ENCODE measurements around the gene NR1H4.

Gene NR1H4

GRCh38 chr12:100439797-100440196 is 33.9 kb upstream of the NR1H4 start:
- TF ChIP-seq CTCF (conservative IDR thresholded peaks at IDR 0.05) = no peak
- no peak overlapping the region for H3K27ac ChIP-seq

GRCh38 chr12:100442403-100442802 is 31.3 kb upstream of the NR1H4 start:
- no peak for TF ChIP-seq CTCF (conservative IDR thresholded peaks at IDR 0.05)
- H3K27ac ChIP-seq = no peak overlapping the region

- TF ChIP-seq CTCF (conservative IDR thresholded peaks at IDR 0.05) = no peak
- H3K27ac ChIP-seq = no peak overlapping the region
Observed at GRCh38 chr12:100443434-100443833, 30.2 kb upstream of the NR1H4 start.

DNA sequence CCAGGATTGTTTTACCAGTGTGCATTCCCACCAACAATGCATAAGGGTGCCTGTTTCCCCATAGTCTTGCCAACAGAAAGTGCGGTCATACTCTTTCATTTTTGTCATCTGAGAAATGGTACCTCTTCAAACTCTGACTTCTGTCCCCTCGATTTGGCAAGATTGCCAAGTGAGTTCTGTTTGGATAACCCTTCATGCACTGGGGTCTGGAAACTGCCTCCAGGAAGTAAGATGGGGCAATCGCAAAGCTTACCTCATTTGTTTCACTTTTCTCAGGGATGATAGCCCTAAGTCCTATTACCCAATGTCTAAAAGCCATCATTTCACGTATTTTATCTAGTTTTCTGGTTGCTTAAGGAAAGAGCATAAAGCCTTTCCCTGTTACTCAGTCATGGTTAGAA is 28.6 kb upstream of the NR1H4 start:
- TF ChIP-seq CTCF (conservative IDR thresholded peaks at IDR 0.05) = no peak
- no peak overlapping the region for H3K27ac ChIP-seq

DNA sequence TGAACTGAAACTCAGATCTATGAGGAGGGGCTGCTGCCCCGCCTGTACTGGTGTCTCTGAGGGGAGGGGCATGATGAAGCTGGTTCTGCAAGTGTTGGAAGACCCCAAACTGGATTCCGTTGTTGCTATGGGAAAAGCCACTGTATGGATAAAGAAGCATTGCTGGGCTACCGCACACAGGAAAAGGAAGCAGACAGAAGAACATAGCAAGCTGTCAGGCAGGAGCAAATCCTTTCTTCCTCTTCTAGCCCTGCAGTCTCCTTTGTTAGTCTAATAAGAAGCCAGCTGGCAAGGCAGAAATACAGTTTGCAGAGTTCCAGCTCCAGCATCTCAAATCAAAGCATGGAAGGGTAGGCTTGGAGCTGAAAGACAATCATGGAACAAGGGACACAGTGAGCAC is 26.3 kb upstream of the NR1H4 start:
- no peak for TF ChIP-seq CTCF (conservative IDR thresholded peaks at IDR 0.05)
- H3K27ac ChIP-seq = no peak overlapping the region

DNA sequence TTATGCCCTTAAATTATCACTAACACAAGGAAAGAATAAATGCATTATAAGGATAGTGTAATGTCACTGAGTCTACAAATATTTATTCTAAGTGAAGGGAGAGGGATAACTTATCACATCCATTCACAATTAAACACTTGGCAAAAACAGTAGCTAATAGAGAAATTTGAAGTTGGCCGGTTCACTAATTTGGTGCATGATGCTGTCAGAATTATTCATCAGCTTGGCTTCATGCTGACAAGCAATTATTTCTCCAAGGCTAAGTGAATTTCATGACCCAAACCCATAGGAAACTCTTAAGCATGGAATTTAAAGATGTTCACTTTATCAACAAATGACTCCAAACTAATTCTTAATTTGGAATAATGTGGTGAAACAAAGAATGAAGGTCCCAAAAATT is 25.0 kb upstream of the NR1H4 start:
- no peak overlapping the region for H3K27ac ChIP-seq
- no peak for TF ChIP-seq CTCF (conservative IDR thresholded peaks at IDR 0.05)

DNA sequence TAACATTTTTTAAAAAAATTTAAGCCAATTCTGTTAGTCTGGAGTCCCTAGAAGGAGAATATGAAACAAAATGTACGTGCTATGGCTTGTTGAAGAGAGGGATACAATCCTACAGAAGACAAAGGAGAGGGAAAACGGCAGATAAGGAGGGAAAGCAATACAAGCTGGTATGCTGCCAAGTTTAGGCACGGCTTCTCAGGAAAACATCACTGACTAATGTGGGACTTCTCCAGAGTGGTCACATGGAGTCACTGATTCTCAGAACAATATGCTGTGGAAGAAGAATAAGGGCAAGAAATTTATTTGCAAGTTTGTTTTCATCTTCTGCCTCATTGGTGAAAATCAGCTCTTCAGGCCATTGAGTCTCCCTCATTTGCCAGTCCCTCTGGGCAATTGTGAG is 22.9 kb upstream of the NR1H4 start:
- no peak for TF ChIP-seq CTCF (conservative IDR thresholded peaks at IDR 0.05)

GRCh38 chr12:100453951-100454350 is 19.7 kb upstream of the NR1H4 start:
- no peak for TF ChIP-seq CTCF (conservative IDR thresholded peaks at IDR 0.05)
- H3K27ac ChIP-seq = no peak overlapping the region

More for the DNA sequence above, 22.9 kb upstream of the NR1H4 start:
- H3K27ac ChIP-seq = no peak overlapping the region

Data from VCaP (cell line).